ACC112 (cell line): ENCODE results near the gene FBN1.
A peak's percentile ranks its signal among the peaks of the same experiment; 100 is the strongest.

Experiments
- H2AFZ ChIP-seq: fragments of 200-600 bp; sonication (generic); one replicate; pipeline ENCODE4 v1.6.0; 2017; ENCODE audit warnings: antibody characterized with exemption, low read length; ENCODE audit not compliant: unreplicated experiment
- H3K27ac ChIP-seq: fragments of 200-600 bp; sonication (generic); 2 replicates; pipeline ENCODE4 v1.5.1; 2014; ENCODE audit warnings: low read depth, mild to moderate bottlenecking, antibody characterized with exemption, low read length, moderate library complexity
- H3K27me3 ChIP-seq: fragments of 200-600 bp; sonication (generic); 2 replicates; pipeline ENCODE4 v1.6.1; 2014; ENCODE audit warnings: mild to moderate bottlenecking, antibody characterized with exemption, low read length, moderate library complexity, mixed read lengths; ENCODE audit not compliant: insufficient read depth
- H3K36me3 ChIP-seq: fragments of 200-600 bp; sonication (generic); 2 replicates; pipeline ENCODE4 v1.6.1; 2016; ENCODE audit warnings: mild to moderate bottlenecking, antibody characterized with exemption, low read length, moderate library complexity, mixed read lengths; ENCODE audit not compliant: insufficient read depth
- H3K4me1 ChIP-seq: fragments of 200-600 bp; sonication (generic); one replicate; pipeline ENCODE4 v1.6.1; 2016; ENCODE audit warnings: low read length, mixed read lengths; ENCODE audit not compliant: insufficient read depth, unreplicated experiment, control insufficient read depth
- H3K4me3 ChIP-seq: fragments of 200-600 bp; sonication (generic); 2 replicates; pipeline ENCODE4 v1.5.1; 2014; ENCODE audit warnings: mild to moderate bottlenecking, low read depth, low read length
- H3K79me2 ChIP-seq: fragments of 200-600 bp; sonication (generic); one replicate; pipeline ENCODE4 v1.6.0; 2016; ENCODE audit warnings: low read length; ENCODE audit not compliant: control insufficient read depth, unreplicated experiment, insufficient read depth

FBN1 gene

GRCh38 chr15:48623456-48623855 lies 22.1 kb downstream of the FBN1 start:
- Histone ChIP-seq H3K4me1 (peaks cover 31% of the 10 kb centered on the region), H3K79me2 (peaks cover 87% of the 10 kb centered on the region), H3K27ac (no peak overlapping the region), H2AFZ (no peak overlapping the region), H3K27me3 (no peaks in the 10 kb centered on the region), H3K4me3 (no peak overlapping the region), H3K36me3 (peaks cover 24% of the 10 kb centered on the region)

- Histone ChIP-seq H3K4me3 (no peak overlapping the region), H3K36me3 (peaks cover 24% of the 10 kb centered on the region), H3K79me2 (peaks cover 87% of the 10 kb centered on the region), H3K27ac (0 out of 2 replicates have a peak overlapping the region, but pooled peaks have one; percentile 5), H3K27me3 (no peaks in the 10 kb centered on the region), H2AFZ (no peak overlapping the region), H3K4me1 (peaks cover 29% of the 10 kb centered on the region)
These were observed 23.3 kb downstream of the FBN1 start for GRCh38 chr15:48622237-48622636.

GRCh38 chr15:48619446-48619845 lies 26.1 kb downstream of the FBN1 start:
- Histone ChIP-seq H3K27me3 (no peaks in the 10 kb centered on the region), H3K4me3 (no peak overlapping the region), H3K36me3 (peaks cover 15% of the 10 kb centered on the region), H2AFZ (no peak overlapping the region), H3K27ac (no peak overlapping the region), H3K4me1 (peaks cover 23% of the 10 kb centered on the region), H3K79me2 (peaks cover 88% of the 10 kb centered on the region)

- H3K4me1 ChIP-seq: peaks cover 23% of the 10 kb centered on the region
- no peak overlapping the region for H2AFZ ChIP-seq
- H3K36me3 ChIP-seq: peaks cover 17% of the 10 kb centered on the region
- H3K4me3 ChIP-seq: no peak overlapping the region
- peaks cover 88% of the 10 kb centered on the region for H3K79me2 ChIP-seq
- H3K27me3 ChIP-seq: no peaks in the 10 kb centered on the region
- peak overlapping the region; percentile 30; the same call in 1 of the 2 replicates for H3K27ac ChIP-seq
These were observed 27.9 kb downstream of the FBN1 start for GRCh38 chr15:48617619-48618018.

GRCh38 chr15:48616216-48616615 lies 29.3 kb downstream of the FBN1 start:
- Histone ChIP-seq H2AFZ (no peak overlapping the region), H3K27me3 (no peaks in the 10 kb centered on the region), H3K79me2 (peaks cover 89% of the 10 kb centered on the region), H3K4me3 (no peak overlapping the region), H3K4me1 (peaks cover 23% of the 10 kb centered on the region), H3K36me3 (peaks cover 30% of the 10 kb centered on the region), H3K27ac (no peak overlapping the region)

- Histone ChIP-seq H3K4me3 (no peak overlapping the region), H3K27ac (no peak overlapping the region), H3K36me3 (peaks cover 46% of the 10 kb centered on the region), H3K4me1 (peaks cover 31% of the 10 kb centered on the region), H3K79me2 (peaks cover 77% of the 10 kb centered on the region), H3K27me3 (no peaks in the 10 kb centered on the region), H2AFZ (no peak overlapping the region)
These were observed 31.5 kb downstream of the FBN1 start for GRCh38 chr15:48614051-48614450.

GRCh38 chr15:48609486-48609885 lies 36.0 kb downstream of the FBN1 start:
- Histone ChIP-seq H3K4me1 (peaks cover 33% of the 10 kb centered on the region), H3K36me3 (peaks cover 73% of the 10 kb centered on the region), H3K4me3 (no peak overlapping the region), H3K27ac (no peak overlapping the region), H3K27me3 (no peaks in the 10 kb centered on the region), H2AFZ (no peak overlapping the region), H3K79me2 (peaks cover 66% of the 10 kb centered on the region)

GRCh38 chr15:48607846-48608245 lies 37.7 kb downstream of the FBN1 start:
- Histone ChIP-seq H3K79me2 (peaks cover 66% of the 10 kb centered on the region), H3K27me3 (no peaks in the 10 kb centered on the region), H3K4me3 (no peak overlapping the region), H3K36me3 (peaks cover 65% of the 10 kb centered on the region), H3K4me1 (peaks cover 49% of the 10 kb centered on the region), H3K27ac (no peak overlapping the region), H2AFZ (no peak overlapping the region)

- Histone ChIP-seq H3K79me2 (peaks cover 69% of the 10 kb centered on the region), H3K4me1 (peaks cover 51% of the 10 kb centered on the region), H2AFZ (no peak overlapping the region), H3K4me3 (no peak overlapping the region), H3K36me3 (peaks cover 50% of the 10 kb centered on the region), H3K27me3 (no peaks in the 10 kb centered on the region), H3K27ac (peak overlapping the region; percentile 67)
These were observed 40.9 kb downstream of the FBN1 start for GRCh38 chr15:48604567-48604966.

- Histone ChIP-seq H3K4me3 (no peak overlapping the region), H3K36me3 (peaks cover 49% of the 10 kb centered on the region), H3K4me1 (peaks cover 45% of the 10 kb centered on the region), H3K27ac (peak overlapping the region; percentile 67), H3K79me2 (peaks cover 65% of the 10 kb centered on the region), H2AFZ (no peak overlapping the region), H3K27me3 (no peaks in the 10 kb centered on the region)
These were observed 41.6 kb downstream of the FBN1 start for GRCh38 chr15:48603922-48604321.

GRCh38 chr15:48603123-48603500 lies 42.4 kb downstream of the FBN1 start:
- H3K27ac ChIP-seq: peak overlapping the region; percentile 67
- H3K79me2 ChIP-seq: peaks cover 57% of the 10 kb centered on the region
- H3K27me3 ChIP-seq: no peaks in the 10 kb centered on the region
- peaks cover 38% of the 10 kb centered on the region for H3K4me1 ChIP-seq
- H3K36me3 ChIP-seq: peaks cover 49% of the 10 kb centered on the region
- 0 out of 2 replicates have a peak overlapping the region, but pooled peaks have one; percentile 38 for H3K4me3 ChIP-seq
- no peak overlapping the region for H2AFZ ChIP-seq
